ENCODE data around the gene RHOU. TPM values are rescaled to one million over a fixed set of nuclear protein-coding genes. Genes with fewer than 3 reads are reported as not detected.
"Not testable (repeated sequence)": the region's sequence is repeated elsewhere in the genome, so short reads cannot be mapped to it uniquely, and the experiment has no call there.

The RHOU gene
- total RNA-seq, 1 donor from 2014 or later = 67.0 TPM

DNA sequence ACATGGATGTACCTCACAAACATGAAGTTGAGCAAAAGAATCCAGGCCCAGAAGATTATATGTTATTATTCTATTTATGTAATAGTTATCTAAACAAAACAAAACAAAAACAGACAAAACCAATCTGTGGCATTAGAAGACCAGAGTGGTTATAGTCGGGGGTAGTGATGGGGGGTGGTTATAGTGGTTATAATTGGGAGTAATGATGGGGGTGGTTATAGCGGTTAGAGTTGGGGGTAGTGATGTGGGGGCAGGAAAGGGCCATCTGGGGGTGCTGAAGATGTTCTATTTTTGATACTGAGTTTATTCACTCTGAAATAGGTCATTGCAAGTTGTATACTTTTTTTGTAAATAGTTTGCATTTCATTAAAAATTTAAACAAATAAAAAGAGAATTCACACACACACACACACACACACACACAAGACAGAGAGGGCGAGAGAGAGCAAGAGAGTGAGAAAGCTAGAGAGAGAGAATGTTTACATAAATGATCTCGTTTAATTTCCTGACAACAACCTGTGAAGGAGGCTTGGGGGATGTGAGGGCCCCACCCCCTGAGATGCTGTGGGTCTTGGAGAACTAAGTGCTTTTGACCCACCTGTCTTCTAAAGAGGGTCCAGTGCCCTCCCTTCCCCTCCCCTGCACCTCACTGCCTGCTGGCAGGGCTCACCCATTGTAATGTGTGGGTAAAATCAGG, 37.4 kb downstream of the RHOU start:
- H3K4me3 Mint-ChIP-seq = no peak overlapping the region
- H3K27me3 ChIP-seq = no peaks in the 10 kb centered on the region
- peaks cover 5% of the 10 kb centered on the region for H3K9me3 Mint-ChIP-seq
- no peaks in the 10 kb centered on the region for H3K4me1 ChIP-seq
- DNase-seq (ENCODE audit: low spot score) = no peak
- no peak overlapping the region for H3K9ac ChIP-seq
- H4K20me1 ChIP-seq (ENCODE audit: low read depth) = no peaks in the 10 kb centered on the region
- H3K27ac ChIP-seq = no peak overlapping the region
- H3K27ac Mint-ChIP-seq = no peak overlapping the region
- no peaks in the 10 kb centered on the region for H3F3A ChIP-seq (ENCODE audit: low read depth)
- H3K36me3 Mint-ChIP-seq = no peaks in the 10 kb centered on the region
- no peaks in the 10 kb centered on the region for H3K27me3 Mint-ChIP-seq (ENCODE audit: insufficient read depth, low read depth)
- TF ChIP-seq EZH2 (IDR thresholded peaks at IDR 0.05) (no peak), EZH2phosphoT487 (IDR thresholded peaks at IDR 0.05) (no peak)
- TF ChIP-seq, protein P1, sequence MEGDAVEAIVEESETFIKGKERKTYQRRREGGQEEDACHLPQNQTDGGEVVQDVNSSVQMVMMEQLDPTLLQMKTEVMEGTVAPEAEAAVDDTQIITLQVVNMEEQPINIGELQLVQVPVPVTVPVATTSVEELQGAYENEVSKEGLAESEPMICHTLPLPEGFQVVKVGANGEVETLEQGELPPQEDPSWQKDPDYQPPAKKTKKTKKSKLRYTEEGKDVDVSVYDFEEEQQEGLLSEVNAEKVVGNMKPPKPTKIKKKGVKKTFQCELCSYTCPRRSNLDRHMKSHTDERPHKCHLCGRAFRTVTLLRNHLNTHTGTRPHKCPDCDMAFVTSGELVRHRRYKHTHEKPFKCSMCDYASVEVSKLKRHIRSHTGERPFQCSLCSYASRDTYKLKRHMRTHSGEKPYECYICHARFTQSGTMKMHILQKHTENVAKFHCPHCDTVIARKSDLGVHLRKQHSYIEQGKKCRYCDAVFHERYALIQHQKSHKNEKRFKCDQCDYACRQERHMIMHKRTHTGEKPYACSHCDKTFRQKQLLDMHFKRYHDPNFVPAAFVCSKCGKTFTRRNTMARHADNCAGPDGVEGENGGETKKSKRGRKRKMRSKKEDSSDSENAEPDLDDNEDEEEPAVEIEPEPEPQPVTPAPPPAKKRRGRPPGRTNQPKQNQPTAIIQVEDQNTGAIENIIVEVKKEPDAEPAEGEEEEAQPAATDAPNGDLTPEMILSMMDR (IDR thresholded peaks at IDR 0.05) = no peak
- no peak overlapping the region for H3K4me3 ChIP-seq
- H3K9me3 ChIP-seq (ENCODE audit: low read depth) = no peaks in the 10 kb centered on the region
- no peak overlapping the region for H3K4me2 ChIP-seq
- no peaks in the 10 kb centered on the region for H3K36me3 ChIP-seq
- no peak overlapping the region for H2AFZ ChIP-seq (replicated peaks)
- peaks cover 3% of the 10 kb centered on the region for H3K4me1 Mint-ChIP-seq
- no peaks in the 10 kb centered on the region for H3K79me2 ChIP-seq (ENCODE audit: low read depth)

DNA sequence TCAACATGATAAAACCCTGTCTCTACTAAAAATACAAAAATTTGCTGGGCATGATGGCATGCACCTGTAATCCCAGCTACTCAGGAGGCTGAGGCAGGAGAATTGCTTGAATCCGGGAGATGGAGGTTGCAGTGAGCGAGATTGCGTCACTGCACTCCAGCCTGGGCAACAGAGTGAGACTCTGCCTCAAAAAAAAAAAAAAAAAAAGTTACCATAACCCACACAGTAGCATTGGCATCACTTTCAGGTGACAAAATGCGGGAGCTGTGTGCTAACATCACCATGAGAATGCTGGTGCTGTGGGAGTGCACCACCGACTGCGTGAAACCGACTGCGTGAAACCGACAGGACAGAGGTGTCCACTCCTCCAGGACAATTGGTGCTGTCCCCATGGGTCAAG, 40.7 kb downstream of the RHOU start:
- H2AFZ ChIP-seq (replicated peaks); H3K27ac Mint-ChIP-seq; H3F3A ChIP-seq (ENCODE audit: low read depth); H3K27me3 Mint-ChIP-seq (ENCODE audit: insufficient read depth, low read depth); H3K4me1 Mint-ChIP-seq; H3K9me3 Mint-ChIP-seq; H3K27me3 ChIP-seq; H3K79me2 ChIP-seq (ENCODE audit: low read depth); H3K9ac ChIP-seq; H3K4me3 ChIP-seq; H3K9me3 ChIP-seq (ENCODE audit: low read depth); H3K4me1 ChIP-seq; H4K20me1 ChIP-seq (ENCODE audit: low read depth); H3K4me3 Mint-ChIP-seq; H3K4me2 ChIP-seq; H3K36me3 ChIP-seq; H3K36me3 Mint-ChIP-seq; H3K27ac ChIP-seq; DNase-seq (ENCODE audit: low spot score): not testable (repeated sequence)

DNA sequence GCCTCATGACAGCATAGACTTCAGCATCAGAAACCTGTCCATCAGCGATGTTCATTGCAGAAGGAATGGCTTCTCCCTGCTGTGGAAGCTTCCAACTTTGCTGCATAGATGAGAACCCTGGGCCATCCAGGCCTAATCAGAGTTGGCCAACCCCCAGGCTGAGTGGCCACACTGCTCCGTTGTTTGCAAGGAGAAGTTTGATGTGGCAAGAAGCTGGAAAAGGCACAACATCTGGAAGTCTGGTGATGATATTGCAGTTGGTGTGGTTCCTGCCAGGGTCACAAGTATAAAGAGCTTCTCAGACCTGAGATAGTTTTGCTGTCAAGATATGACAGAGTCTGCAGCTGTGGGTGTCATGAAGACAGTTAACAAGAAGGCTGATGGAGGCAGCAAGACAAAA, 41.2 kb downstream of the RHOU start:
- Mint-ChIP-seq H3K27me3 (ENCODE audit: insufficient read depth, low read depth) (peaks cover 2% of the 10 kb centered on the region), H3K27ac (no peak overlapping the region), H3K4me1 (peaks cover 2% of the 10 kb centered on the region), H3K36me3 (no peaks in the 10 kb centered on the region), H3K9me3 (peaks cover 5% of the 10 kb centered on the region), H3K4me3 (no peak overlapping the region)
- Histone ChIP-seq H3K36me3 (no peaks in the 10 kb centered on the region), H2AFZ (replicated peaks) (no peak overlapping the region), H3F3A (ENCODE audit: low read depth) (no peaks in the 10 kb centered on the region), H3K79me2 (ENCODE audit: low read depth) (no peaks in the 10 kb centered on the region), H3K27ac (no peak overlapping the region), H3K9ac (no peak overlapping the region), H3K4me1 (peaks cover 9% of the 10 kb centered on the region), H3K27me3 (no peaks in the 10 kb centered on the region), H3K4me3 (no peak overlapping the region), H3K9me3 (ENCODE audit: low read depth) (no peaks in the 10 kb centered on the region), H4K20me1 (ENCODE audit: low read depth) (no peaks in the 10 kb centered on the region), H3K4me2 (no peak overlapping the region)
- TF ChIP-seq EZH2 (IDR thresholded peaks at IDR 0.05) (no peak), EZH2phosphoT487 (IDR thresholded peaks at IDR 0.05) (no peak)
- TF ChIP-seq, protein P1 (IDR thresholded peaks at IDR 0.05) = no peak
- no peak for DNase-seq (ENCODE audit: low spot score)

GRCh38 chr1:228777236-228777635, 42.0 kb downstream of the RHOU start:
- H3K4me1 Mint-ChIP-seq = peaks cover 2% of the 10 kb centered on the region
- Histone ChIP-seq H2AFZ (replicated peaks) (no peak overlapping the region), H3K4me1 (peaks cover 12% of the 10 kb centered on the region), H3K36me3 (no peaks in the 10 kb centered on the region), H4K20me1 (ENCODE audit: low read depth) (no peaks in the 10 kb centered on the region), H3K9ac (no peak overlapping the region), H3K4me2 (no peak overlapping the region), H3F3A (ENCODE audit: low read depth) (no peaks in the 10 kb centered on the region), H3K27ac (no peak overlapping the region), H3K4me3 (no peak overlapping the region), H3K79me2 (ENCODE audit: low read depth) (no peaks in the 10 kb centered on the region), H3K27me3 (no peaks in the 10 kb centered on the region), H3K9me3 (ENCODE audit: low read depth) (no peaks in the 10 kb centered on the region)
- peaks cover 2% of the 10 kb centered on the region for H3K27me3 Mint-ChIP-seq (ENCODE audit: insufficient read depth, low read depth)
- H3K27ac Mint-ChIP-seq = no peak overlapping the region
- TF ChIP-seq EZH2phosphoT487 (IDR thresholded peaks at IDR 0.05) (no peak), EZH2 (IDR thresholded peaks at IDR 0.05) (no peak)
- TF ChIP-seq, protein P1 (IDR thresholded peaks at IDR 0.05) = no peak
- DNase-seq (ENCODE audit: low spot score) = no peak
- no peak overlapping the region for H3K4me3 Mint-ChIP-seq
- peaks cover 5% of the 10 kb centered on the region for H3K9me3 Mint-ChIP-seq
- H3K36me3 Mint-ChIP-seq = no peaks in the 10 kb centered on the region

All from neural progenitor cell (in vitro differentiated cells).